T-helper 1 cell treated with Interleukin-12 subunit alpha and Interleukin-12 subunit beta and Interleukin-4 antibody, amounts not matched to agents 30 ng/mL and 1 ng/mL, for 36 hours (primary cell): Measurements from ENCODE around the gene TMC4. TPM values are rescaled to one million over a fixed set of nuclear protein-coding genes. Genes with fewer than 3 reads are reported as not detected.

Source experiments
- total RNA-seq: library from RNA; stranded (reverse); gene quantifications from 2 replicates; pipeline ENCODE4 v1.2.3, GENCODE V29; 2022

TMC4 gene
- total RNA-seq, 1 donor from 2014 or later: 4.6 TPM

Other genes starting within 250 kb of the TMC4 start
- not detected in 2 replicates for gene CACNG8, start 210.2 kb downstream of the TMC4 start, total RNA-seq
- not detected in 2 replicates for gene CACNG6, start 181.5 kb downstream of the TMC4 start, total RNA-seq
- gene VSTM1, start 109.3 kb downstream of the TMC4 start, total RNA-seq: not detected in 2 replicates
- gene TARM1, start 91.8 kb downstream of the TMC4 start, total RNA-seq: not detected in 2 replicates
- gene OSCAR, start 72.4 kb downstream of the TMC4 start, total RNA-seq: 0.22 TPM in 1 of 2 replicates, not detected in the other
- gene NDUFA3, start 70.3 kb downstream of the TMC4 start, total RNA-seq: 108 and 124 TPM in 2 replicates
- gene TFPT, start 57.5 kb downstream of the TMC4 start, total RNA-seq: 39.3 and 48.5 TPM in 2 replicates
- gene PRPF31, start 57.4 kb downstream of the TMC4 start, total RNA-seq: 71.4 and 76.7 TPM in 2 replicates
- 64.3 and 64.8 TPM in 2 replicates for gene CNOT3, start 35.4 kb downstream of the TMC4 start, total RNA-seq
- gene LENG1, start 13.4 kb downstream of the TMC4 start, total RNA-seq: 7.1 and 8.9 TPM in 2 replicates
- 54.2 and 60.6 TPM in 2 replicates for gene MBOAT7, start 16.4 kb upstream of the TMC4 start, total RNA-seq
- gene TSEN34, start 18.1 kb upstream of the TMC4 start, total RNA-seq: 9.7 and 10.6 TPM in 2 replicates
- 1,118 and 1,120 TPM in 2 replicates for gene RPS9, start 27.7 kb upstream of the TMC4 start, total RNA-seq
- gene LILRB3, start 49.8 kb upstream of the TMC4 start, total RNA-seq: 3.9 and 5.0 TPM in 2 replicates
- 0.63 and 1.1 TPM in 2 replicates for gene LILRA6, start 69.6 kb upstream of the TMC4 start, total RNA-seq
- not detected in 2 replicates for gene LILRB5, start 84.1 kb upstream of the TMC4 start, total RNA-seq
- not detected in 2 replicates for gene LILRB2, start 108.0 kb upstream of the TMC4 start, total RNA-seq
- gene LILRA5, start 140.0 kb upstream of the TMC4 start, total RNA-seq: not detected in 2 replicates
- gene LILRA4, start 166.0 kb upstream of the TMC4 start, total RNA-seq: not detected in 2 replicates
- gene LAIR1, start 191.8 kb upstream of the TMC4 start, total RNA-seq: 94.0 and 99.5 TPM in 2 replicates
- 2.2 and 2.4 TPM in 2 replicates for gene TTYH1, start 242.3 kb upstream of the TMC4 start, total RNA-seq